ENCODE data around the gene DEXI. TPM values are rescaled to one million over a fixed set of nuclear protein-coding genes. Genes with fewer than 3 reads are reported as not detected.
"Not testable (repeated sequence)": the region's sequence is repeated elsewhere in the genome, so short reads cannot be mapped to it uniquely, and the experiment has no call there.

DEXI gene
- total and polyA plus RNA-seq, 3 experiments from 2014 or later, result 31.0 to 58.9 (median 31.6) TPM

DNA sequence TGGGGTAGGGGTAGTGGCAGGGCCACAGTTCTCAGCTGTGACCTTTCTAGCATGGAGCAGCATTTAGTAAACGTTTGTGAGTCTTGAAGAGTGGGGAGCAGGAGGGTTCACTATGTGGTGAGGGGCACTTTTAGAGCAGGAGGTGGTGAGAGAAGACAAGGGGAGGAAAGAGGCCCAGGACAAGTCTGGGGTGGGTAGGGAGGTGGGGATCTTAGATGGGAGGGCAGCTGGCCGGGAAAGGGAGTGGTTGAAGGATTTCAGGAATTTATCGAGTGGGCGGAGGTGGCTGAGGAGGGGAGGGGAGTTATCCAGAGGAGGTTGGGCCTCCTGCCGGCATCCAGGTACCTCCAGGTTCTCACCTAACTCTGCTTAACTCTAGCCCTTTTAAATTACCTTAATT, 4.0 kb upstream of the DEXI start:
- Mint-ChIP-seq H3K4me3 (peak overlapping the region; percentile 13 to 90 (median 81)), H3K27me3 (no peaks in the 10 kb centered on the region), H3K4me1 (peaks cover 45 to 81% (median 60%) of the 10 kb centered on the region in 3 donors), H3K9me3 (no peaks in the 10 kb centered on the region), H3K36me3 (peaks cover 0 to 7% (median 0%) of the 10 kb centered on the region in 3 donors), H3K27ac (peak overlapping the region in 4 of 8 donors; percentile 23 to 63 (median 41))
- ChIA-PET POLR2A (no interaction called here), CTCF (interaction anchor here (1.2 kb wide), 1 partner anchor 17 kb away, joined by 3 read pairs; no protein-coding TSS in a partner anchor)
- peaks cover 51% of the 10 kb centered on the region for H3K4me1 ChIP-seq (ENCODE audit: insufficient read depth, low read length)
- no peak overlapping the region for H3K4me3 ChIP-seq (ENCODE audit: low read length)
- no peaks in the 10 kb centered on the region for H3K9me3 ChIP-seq (ENCODE audit: low read length)
- H3K27me3 ChIP-seq (ENCODE audit: insufficient read depth, low read length, poor library complexity, severe bottlenecking), result no peaks in the 10 kb centered on the region
- H3K27ac ChIP-seq (ENCODE audit: low read depth, low read length), result no peak overlapping the region
- no peak for DNase-seq
- H3K36me3 ChIP-seq (ENCODE audit: insufficient read depth, low read length), result no peaks in the 10 kb centered on the region

DNA sequence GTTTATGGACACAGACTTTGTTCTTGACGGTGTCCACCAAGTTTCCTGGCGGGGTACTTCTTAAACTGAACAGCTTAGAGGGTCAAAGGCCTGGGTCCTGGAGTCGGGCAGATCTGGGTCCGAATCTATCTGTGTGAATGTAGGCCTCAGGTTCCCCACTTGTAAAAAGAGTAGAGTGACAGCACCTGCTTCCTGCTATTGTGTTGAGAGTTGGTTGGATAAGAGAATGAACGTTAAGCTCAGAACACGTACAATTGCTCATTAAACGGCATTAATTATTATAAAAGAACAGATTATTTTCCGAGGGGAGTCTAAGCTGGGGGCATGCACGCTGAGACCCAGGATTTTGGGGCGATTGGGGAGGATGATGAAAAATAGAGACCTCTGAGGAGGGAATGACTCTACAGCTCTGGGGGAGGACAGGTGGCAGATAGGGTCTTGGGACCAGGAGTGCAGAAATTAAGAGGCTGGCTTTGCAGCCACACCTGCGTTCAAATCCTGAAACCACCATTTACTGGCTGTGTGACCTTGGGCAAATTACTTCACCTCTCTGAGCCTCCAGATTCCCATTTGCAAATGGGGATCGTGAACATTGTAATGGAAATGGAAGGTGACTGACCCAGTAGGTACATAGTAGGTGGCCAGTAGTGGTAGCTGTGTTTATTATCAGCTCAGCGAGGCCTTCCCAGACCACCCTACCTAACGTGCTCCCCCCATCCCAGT, 3.0 kb upstream of the DEXI start:
- H3K27ac Mint-ChIP-seq, result peak overlapping the region; percentile 46 to 93 (median 77)
- no peaks in the 10 kb centered on the region for H3K36me3 ChIP-seq (ENCODE audit: insufficient read depth, low read length)
- peak overlapping the region; percentile 75 for H3K4me3 ChIP-seq (ENCODE audit: low read length)
- H3K27ac ChIP-seq (ENCODE audit: low read depth, low read length), result peak overlapping the region; percentile 40
- POLR2A ChIA-PET, result interaction anchor here (1.0 to 1.2 kb wide), 2 partner anchors 311 to 797 kb away, joined by 3 to 6 read pairs; partner anchors contain the start of genes SOCS1 and TXNDC11
- no peaks in the 10 kb centered on the region for H3K27me3 ChIP-seq (ENCODE audit: insufficient read depth, low read length, poor library complexity, severe bottlenecking)
- H3K4me1 ChIP-seq (ENCODE audit: insufficient read depth, low read length), result peaks cover 62% of the 10 kb centered on the region
- peaks cover 0 to 10% (median 2%) of the 10 kb centered on the region in 3 donors for H3K36me3 Mint-ChIP-seq
- CTCF ChIA-PET, result interaction anchor here (0.9 to 2.0 kb wide), 3 partner anchors 9 to 310 kb away, joined by 4 to 13 read pairs (median 5); no protein-coding TSS in a partner anchor
- no peaks in the 10 kb centered on the region for H3K27me3 Mint-ChIP-seq
- H3K9me3 ChIP-seq (ENCODE audit: low read length), result no peaks in the 10 kb centered on the region
- DNase-seq, result no peak
- H3K9me3 Mint-ChIP-seq, result no peaks in the 10 kb centered on the region
- peak overlapping the region; percentile 81 to 94 (median 87) for H3K4me3 Mint-ChIP-seq
- peaks cover 56 to 86% (median 70%) of the 10 kb centered on the region in 3 donors for H3K4me1 Mint-ChIP-seq

DNA sequence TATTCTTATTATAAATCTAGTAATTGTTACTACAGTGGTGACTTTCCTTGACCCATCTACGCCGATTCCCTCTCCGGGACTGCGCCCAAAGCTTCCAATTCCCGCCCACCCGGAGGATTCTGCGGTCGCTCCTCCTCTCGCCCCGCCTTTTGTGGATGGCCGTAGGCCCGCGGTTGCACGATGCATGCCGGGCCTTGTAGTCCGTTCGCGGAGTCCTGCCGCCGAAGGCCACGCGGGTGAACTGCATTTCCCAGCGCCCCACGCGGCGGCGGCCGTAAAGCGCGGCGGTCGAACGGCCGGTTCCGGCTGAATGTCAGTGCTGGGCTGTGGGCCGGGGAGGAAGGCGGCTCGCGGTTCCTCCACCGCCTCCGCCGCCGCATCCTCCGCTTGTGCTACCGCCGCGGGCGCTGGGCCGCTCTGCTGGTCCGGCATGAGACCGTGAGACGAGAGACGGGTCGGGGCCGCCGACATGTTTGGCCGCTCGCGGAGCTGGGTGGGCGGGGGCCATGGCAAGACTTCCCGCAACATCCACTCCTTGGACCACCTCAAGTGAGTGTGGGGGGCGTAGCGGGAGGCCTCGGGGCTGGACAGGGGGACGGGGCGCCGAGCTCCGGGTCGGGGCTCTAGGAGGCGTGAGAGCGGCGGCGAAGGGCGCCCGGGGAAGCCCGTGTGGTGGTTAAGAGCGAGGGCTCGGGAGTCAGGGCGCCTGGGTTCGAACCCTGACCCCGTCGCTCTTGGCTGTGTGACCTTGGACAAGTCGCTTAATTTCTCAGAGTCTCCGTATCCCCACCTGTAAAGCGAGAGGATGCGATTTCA, 2.2 kb upstream of the DEXI start, which contains the start of gene CLEC16A:
Gene CLEC16A (plus strand): TSS at position 316 of the 816 bp plus-strand sequence. CDS start 154 bp downstream, at position 470.
- Histone ChIP-seq H3K27me3 (ENCODE audit: insufficient read depth, low read length, poor library complexity, severe bottlenecking) (no peaks in the 10 kb centered on the region), H3K36me3 (ENCODE audit: insufficient read depth, low read length) (no peaks in the 10 kb centered on the region), H3K9me3 (ENCODE audit: low read length) (no peaks in the 10 kb centered on the region), H3K4me3 (ENCODE audit: low read length) (peak within 1 kb of the TSS; percentile 75), H3K4me1 (ENCODE audit: insufficient read depth, low read length) (peaks cover 65% of the 10 kb centered on the region), H3K27ac (ENCODE audit: low read depth, low read length) (peak within 1 kb of the TSS; percentile 40)
- no peaks in the 10 kb centered on the region for H3K27me3 Mint-ChIP-seq
- ChIA-PET CTCF (interaction anchor here (0.9 to 2.0 kb wide), 3 partner anchors 10 to 310 kb away, joined by 4 to 13 read pairs (median 5); no protein-coding TSS in a partner anchor), POLR2A (interaction anchor here (1.0 to 1.2 kb wide), 2 partner anchors 311 to 798 kb away, joined by 3 to 6 read pairs; partner anchors contain the start of genes SOCS1 and TXNDC11)
- DNase-seq, result peak; percentile 90 to 96 (median 95)
- H3K27ac Mint-ChIP-seq, result peak within 1 kb of the TSS; percentile 46 to 93 (median 80)
- peaks cover 0 to 13% (median 5%) of the 10 kb centered on the region in 3 donors for H3K36me3 Mint-ChIP-seq
- peak within 1 kb of the TSS; percentile 82 to 94 (median 87) for H3K4me3 Mint-ChIP-seq
- H3K4me1 Mint-ChIP-seq, result peaks cover 59 to 86% (median 70%) of the 10 kb centered on the region in 3 donors
- no peaks in the 10 kb centered on the region for H3K9me3 Mint-ChIP-seq

DNA sequence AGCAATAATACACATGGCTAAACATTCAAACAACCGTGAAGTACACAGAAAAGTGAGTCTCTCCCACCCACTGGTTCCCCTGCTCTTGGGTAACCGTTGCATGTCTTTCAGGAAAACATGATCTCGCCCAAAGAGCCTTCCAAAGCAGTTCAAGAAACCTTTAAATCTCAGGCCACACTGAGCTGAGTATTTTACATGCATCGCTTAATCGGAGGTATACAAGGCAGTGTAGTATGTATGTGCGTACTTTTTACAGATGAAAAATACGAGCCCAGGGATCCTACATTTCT, 741 bp upstream of the DEXI start:
- no peak for DNase-seq
- Histone ChIP-seq H3K9me3 (ENCODE audit: low read length) (no peaks in the 10 kb centered on the region), H3K27ac (ENCODE audit: low read depth, low read length) (peak overlapping the region; percentile 25), H3K4me1 (ENCODE audit: insufficient read depth, low read length) (peaks cover 72% of the 10 kb centered on the region), H3K36me3 (ENCODE audit: insufficient read depth, low read length) (no peaks in the 10 kb centered on the region), H3K27me3 (ENCODE audit: insufficient read depth, low read length, poor library complexity, severe bottlenecking) (no peaks in the 10 kb centered on the region), H3K4me3 (ENCODE audit: low read length) (no peak overlapping the region)
- peak overlapping the region in 2 of 8 donors; percentile 73 to 79 for H3K27ac Mint-ChIP-seq
- H3K4me3 Mint-ChIP-seq, result peak overlapping the region; percentile 80 to 91 (median 87)
- no peaks in the 10 kb centered on the region for H3K9me3 Mint-ChIP-seq
- peaks cover 0 to 15% (median 6%) of the 10 kb centered on the region in 3 donors for H3K36me3 Mint-ChIP-seq
- ChIA-PET CTCF (interaction anchor here (1.3 kb wide), 1 partner anchor 18 kb away, joined by 3 read pairs; no protein-coding TSS in a partner anchor), POLR2A (interaction anchor here (1.3 kb wide), 1 partner anchor 312 kb away, joined by 5 read pairs; no protein-coding TSS in a partner anchor)
- no peaks in the 10 kb centered on the region for H3K27me3 Mint-ChIP-seq
- peaks cover 65 to 89% (median 75%) of the 10 kb centered on the region in 3 donors for H3K4me1 Mint-ChIP-seq

DNA sequence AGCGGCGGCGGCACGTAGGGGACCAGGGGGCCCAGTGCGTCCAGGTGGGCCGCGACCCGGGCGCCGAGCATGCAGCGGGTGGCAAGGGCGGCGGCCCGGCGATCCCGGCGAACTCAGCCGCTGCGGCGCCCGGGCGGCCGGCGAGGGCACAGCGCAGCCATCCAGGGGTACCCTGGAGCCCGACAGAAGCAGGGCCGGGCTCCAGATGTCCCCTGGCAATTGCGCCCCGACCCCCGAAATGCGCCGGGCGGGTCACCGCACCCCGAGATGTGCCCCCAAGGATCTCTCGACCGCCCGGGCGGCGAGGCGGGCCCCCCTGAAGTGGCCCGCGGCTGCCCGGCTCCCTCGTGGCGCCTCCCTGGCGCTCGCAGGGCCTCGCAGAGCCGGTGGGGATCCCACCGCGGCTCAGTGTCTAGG, 325 bp downstream of the DEXI start:
- not testable (repeated sequence) for H3K27me3 ChIP-seq (ENCODE audit: insufficient read depth, low read length, poor library complexity, severe bottlenecking); DNase-seq; H3K36me3 ChIP-seq (ENCODE audit: insufficient read depth, low read length); H3K9me3 ChIP-seq (ENCODE audit: low read length); H3K9me3 Mint-ChIP-seq; H3K27me3 Mint-ChIP-seq; H3K27ac ChIP-seq (ENCODE audit: low read depth, low read length)
- Mint-ChIP-seq H3K4me1 (peaks cover 72 to 92% (median 81%) of the 10 kb centered on the region in 3 donors), H3K36me3 (peaks cover 0 to 17% (median 6%) of the 10 kb centered on the region in 3 donors), H3K4me3 (peak overlapping the region; percentile 90 to 96 (median 92)), H3K27ac (peak overlapping the region in 4 of 8 donors; percentile 78 to 98 (median 88))
- peaks cover 80% of the 10 kb centered on the region for H3K4me1 ChIP-seq (ENCODE audit: insufficient read depth, low read length)
- CTCF ChIA-PET, result interaction anchor here (0.8 to 1.7 kb wide), 3 partner anchors 20 to 314 kb away, joined by 3 to 6 read pairs (median 5); partner anchors contain the start of gene SOCS1
- H3K4me3 ChIP-seq (ENCODE audit: low read length), result peak overlapping the region; percentile 59
- POLR2A ChIA-PET, result interaction anchor here (0.5 to 1.3 kb wide), 3 partner anchors 25 to 969 kb away, joined by 3 to 6 read pairs (median 5); no protein-coding TSS in a partner anchor

DNA sequence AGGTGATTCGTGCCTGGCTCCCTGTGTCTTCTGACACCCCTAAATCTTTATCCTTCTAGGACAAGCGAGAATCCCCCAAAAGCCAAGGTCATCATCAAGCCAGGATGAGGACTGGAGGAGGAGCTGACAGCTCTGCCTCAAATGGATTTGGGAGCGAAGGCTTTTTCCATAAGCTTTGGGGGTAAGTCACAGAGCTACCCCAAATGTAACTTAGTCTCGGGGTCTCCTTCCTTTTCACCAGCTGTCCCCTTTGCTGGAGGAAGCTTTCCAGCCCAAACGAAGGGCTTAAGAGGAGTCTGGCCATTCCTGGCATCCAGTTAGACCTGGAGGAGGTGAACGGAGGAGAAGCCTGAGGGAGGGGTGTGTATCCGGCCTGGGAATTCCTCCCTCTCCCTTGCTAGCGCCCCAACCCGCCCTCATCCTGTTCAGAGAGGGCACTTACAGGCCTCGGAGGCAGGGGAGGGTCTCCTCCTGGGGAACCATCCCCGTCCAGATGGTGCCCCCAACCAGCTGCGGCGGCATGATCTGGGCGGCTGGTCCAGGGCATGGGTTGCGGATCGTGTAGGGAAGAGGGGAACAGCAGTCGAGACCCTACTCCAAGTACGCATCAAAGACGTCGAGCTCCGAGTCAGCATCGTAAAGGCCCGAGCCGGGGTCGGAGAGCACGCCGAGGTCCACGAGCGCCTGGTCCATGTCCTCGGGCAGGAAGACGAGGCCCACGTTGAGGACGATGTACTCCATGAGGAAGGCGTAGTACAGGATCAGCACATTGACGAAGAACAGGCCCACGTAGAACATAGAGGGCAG, 938 bp downstream of the DEXI start:
- H3K9me3 ChIP-seq (ENCODE audit: low read length), result no peaks in the 10 kb centered on the region
- no peak for DNase-seq
- H3K27me3 ChIP-seq (ENCODE audit: insufficient read depth, low read length, poor library complexity, severe bottlenecking), result no peaks in the 10 kb centered on the region
- H3K36me3 Mint-ChIP-seq, result peaks cover 0 to 22% (median 6%) of the 10 kb centered on the region in 3 donors
- POLR2A ChIA-PET, result interaction anchor here (1.3 kb wide), 1 partner anchor 9 kb away, joined by 3 read pairs; no protein-coding TSS in a partner anchor
- H3K27me3 Mint-ChIP-seq, result no peaks in the 10 kb centered on the region
- CTCF ChIA-PET, result interaction anchor here (1.7 kb wide), 1 partner anchor 19 kb away, joined by 5 read pairs; no protein-coding TSS in a partner anchor
- peak overlapping the region; percentile 59 for H3K4me3 ChIP-seq (ENCODE audit: low read length)
- H3K9me3 Mint-ChIP-seq, result no peaks in the 10 kb centered on the region
- H3K27ac Mint-ChIP-seq, result peak overlapping the region in 7 of 8 donors; percentile 61 to 98 (median 85)
- H3K4me3 Mint-ChIP-seq, result peak overlapping the region; percentile 84 to 96 (median 92)
- H3K27ac ChIP-seq (ENCODE audit: low read depth, low read length), result peak overlapping the region; percentile 36
- H3K4me1 ChIP-seq (ENCODE audit: insufficient read depth, low read length), result peaks cover 80% of the 10 kb centered on the region
- H3K4me1 Mint-ChIP-seq, result peaks cover 74 to 94% (median 85%) of the 10 kb centered on the region in 3 donors
- no peaks in the 10 kb centered on the region for H3K36me3 ChIP-seq (ENCODE audit: insufficient read depth, low read length)
